Amygdala (tissue), 56 donors: ENCODE measurements around the gene MAN2B2.
A peak's percentile ranks its signal among the peaks of the same experiment; 100 is the strongest.
"Not testable (repeated sequence)": the region's sequence is repeated elsewhere in the genome, so short reads cannot be mapped to it uniquely, and the experiment has no call there.

ENCODE experiments used
- DNase-seq, 56 donors: peaks; one replicate each; lab custom pipeline; 2025; lab: John Stamatoyannopoulos, UW

Gene MAN2B2

DNA sequence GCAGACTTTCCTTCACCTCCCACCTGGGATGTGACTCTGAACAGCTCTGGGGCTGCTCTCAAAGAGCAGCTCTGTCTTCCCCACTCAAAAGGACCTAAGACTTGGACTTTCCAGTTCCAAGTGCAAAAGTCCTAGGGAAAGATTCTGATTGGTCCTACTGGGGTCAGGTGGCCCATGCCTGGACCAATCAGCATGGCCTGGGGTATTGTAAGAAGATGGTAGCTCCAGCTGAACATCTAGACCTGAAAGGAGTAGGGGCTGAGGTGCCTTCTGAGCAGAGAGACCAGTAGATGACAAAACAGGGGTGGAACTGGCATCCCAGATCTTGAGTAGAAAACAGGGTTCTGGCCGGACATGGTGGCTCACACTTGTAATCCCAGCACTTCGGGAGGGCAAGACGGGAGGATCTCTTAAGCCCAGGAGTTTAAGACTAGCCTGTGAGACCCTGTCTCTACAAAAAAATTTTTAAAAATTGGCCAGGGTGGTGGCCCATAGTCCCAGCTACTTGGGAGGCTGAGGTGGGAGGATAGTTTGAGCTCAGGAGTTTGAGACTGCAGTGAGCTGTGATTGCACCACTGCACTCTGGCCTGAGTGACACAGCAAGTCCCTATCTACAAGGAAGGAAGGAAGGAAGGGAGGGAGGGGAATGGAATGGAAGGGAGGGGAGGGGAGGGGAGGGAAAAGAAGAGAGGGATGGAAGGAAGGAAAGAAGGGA lies 38.1 kb downstream of the MAN2B2 start:
- DNase-seq: no peak

DNA sequence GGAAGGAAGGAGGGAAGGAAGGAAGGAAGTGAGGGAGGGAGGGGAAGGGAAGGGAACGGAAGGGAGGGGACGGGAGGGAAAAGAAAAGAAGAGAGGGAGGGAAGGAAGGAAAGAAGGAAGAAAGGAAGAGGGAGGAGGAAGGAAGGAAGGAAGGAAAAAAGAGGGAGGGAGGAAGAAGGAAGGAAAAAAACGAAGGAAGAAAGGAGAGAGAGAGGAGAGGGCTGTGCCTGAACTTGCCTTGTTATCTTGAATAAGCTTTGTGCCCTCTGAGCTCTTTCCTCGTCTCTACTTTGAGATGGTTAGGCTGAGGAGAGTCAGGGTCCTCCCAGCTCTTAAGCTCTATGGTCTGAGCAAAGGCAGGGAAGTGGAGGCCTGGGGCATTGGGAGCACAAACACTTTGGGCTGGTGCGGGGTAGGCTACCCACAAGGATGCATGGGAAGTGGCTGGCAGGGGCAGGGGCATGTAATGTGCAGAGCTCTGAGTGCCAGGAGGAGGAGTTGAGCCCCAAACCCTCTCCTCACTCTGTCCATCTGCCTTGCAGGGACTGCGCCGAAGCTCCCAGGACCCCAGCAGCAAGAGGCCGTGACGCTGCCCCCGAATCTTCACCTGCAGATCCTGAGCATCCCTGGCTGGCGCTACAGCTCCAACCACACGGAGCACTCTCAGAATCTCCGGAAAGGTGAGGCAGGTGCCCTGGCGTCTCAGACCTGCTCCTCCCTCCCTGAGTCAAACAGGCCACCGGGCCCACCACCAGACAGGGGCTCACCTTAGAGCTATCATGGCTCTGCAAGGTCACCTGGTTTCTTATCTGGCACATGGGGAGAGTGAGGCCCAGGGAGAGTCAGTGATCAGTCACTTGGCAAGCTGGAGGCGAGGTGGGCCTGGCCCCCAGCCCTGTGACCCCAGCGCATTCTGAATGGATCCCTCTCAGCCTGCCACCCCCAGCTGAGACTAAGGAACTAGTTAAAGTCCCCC lies 39.0 kb downstream of the MAN2B2 start:
- DNase-seq: no peak

DNA sequence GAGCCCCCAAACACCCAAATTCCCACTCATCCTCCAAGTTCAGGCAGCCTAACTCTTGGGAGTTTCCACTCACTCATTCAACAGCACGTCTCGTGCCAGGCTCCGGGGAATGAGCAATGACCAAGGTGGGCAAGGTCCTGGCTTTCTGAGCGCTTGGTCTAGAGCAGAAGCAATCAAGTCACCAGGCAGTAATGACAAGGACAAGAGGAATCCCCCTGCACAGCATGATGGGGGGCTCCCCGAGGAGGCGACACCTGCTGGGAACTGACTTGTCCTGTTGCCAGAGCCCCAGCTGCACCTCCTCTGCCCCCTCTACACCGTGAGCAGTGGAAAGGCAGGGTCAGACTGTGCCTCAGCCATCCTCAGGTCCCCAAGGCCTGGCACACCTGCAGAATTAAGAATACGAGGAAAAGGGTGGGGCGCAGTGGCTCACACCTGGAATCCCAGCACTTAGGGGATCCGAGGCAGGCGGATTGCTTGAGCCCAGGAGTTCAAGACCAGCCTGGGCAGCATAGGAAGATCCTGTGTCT lies 39.8 kb downstream of the MAN2B2 start:
- DNase-seq: no peak

DNA sequence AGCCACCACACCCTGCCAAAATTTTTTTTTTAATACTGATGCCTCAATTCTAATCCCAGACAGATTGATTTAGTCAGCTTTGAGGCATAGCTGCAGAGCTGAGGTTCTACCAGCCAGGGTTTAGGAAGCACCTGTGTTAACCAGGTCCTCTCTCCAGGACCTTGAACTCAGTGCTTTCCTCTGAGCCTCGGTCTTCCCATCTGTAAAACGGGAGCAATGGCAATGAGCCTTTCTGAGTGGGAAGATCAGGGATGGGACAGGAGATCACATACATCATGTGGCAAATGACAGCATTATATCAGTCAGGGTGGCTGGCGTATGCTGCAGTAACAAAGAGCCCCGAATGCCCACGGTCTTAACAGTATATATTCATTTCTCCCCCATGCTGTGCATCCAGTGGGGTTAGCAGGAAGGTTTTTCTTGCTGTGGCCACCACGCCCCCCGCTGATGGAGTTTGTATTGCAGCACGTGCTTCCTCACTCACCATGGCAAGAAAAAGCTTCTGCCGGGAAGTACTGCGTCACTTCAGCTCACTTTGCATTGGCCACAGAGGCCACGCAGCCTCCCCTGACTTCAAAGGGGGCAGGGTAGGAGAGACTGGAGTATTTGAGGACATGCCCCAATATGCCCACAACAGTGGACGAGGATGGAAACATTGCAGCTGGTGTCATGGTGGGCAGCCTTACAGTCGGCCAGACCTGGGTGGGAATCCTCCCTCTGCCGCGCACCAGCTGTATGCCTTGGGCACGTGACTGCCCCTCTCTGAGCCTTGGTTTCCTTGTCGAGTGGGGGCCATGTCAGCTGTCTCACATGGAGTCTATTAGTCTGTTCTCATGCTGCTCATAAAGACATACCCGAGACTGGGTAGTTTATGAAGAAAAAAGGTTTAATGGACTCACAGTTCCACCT lies 41.4 kb downstream of the MAN2B2 start:
- DNase-seq: no peak

DNA sequence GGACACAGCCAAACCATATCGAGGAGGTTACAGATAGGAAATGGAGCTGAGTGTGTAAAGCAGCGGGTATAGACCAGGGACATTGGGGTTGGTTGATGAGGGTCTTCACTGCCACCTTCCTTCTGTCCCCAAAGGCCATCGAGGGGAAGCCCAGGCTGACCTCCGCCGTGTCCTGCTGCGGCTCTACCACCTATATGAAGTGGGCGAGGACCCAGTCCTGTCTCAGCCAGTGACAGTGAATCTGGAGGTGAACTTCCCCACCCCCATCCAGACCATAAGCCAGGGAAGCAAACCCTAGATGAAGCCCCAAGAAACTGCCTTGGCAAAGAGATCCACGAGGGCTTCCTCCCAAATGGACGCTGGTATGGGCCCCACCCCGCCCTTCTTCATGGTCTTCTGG lies 42.3 kb downstream of the MAN2B2 start:
- DNase-seq: no peak

DNA sequence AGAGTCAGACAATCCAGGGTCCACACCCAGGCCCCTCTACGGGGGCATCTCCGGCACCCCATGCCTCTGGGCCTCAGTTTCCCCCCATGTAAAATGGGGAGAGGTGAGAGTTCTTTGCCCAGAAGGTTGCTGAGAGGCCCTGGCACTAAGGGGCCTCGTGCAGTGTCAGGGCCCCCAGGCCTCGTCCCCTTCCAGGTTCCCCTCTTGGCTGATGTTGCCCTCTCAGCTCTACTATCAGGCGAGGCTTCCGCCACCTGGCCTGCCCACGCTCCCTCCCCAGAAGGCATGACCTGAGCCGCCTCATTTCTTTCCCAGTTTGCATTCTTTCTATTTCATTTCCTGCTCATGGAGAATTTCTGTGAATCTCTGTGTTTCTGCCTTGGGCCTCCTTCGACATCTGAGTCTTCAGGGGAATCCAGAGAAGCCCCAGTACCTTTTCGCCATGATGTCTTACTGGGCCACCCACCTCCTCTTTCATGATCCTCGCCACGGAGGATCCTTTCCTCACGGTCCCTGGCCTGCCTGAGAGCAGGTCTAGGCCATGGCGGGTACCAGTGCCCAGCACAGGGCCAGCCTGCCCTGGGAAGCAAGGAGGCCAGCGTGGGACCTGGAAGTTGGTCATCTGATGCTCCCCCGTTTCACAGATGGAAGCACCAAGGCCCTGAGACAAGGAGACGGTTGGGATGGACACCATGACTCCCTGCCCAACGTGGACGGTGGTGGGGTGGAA lies 43.6 kb downstream of the MAN2B2 start:
- no peak for DNase-seq

DNA sequence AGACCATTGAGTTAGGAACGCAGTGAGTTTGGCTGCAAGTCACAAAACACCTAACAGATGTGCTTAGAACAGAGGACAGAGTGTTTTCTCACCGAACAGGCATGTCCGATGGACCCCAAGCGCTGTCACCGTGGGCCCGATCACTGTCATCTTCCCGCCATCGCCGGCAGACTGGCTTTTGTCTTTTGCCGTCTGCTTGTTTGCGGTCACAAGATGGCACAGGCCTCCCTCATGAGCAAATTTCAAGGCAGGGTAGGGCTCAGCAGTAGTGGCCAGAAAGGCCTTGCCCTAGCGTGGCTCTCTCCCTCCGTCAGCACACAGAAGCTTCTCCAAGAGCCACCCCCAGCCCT lies 44.1 kb downstream of the MAN2B2 start:
- no peak for DNase-seq

DNA sequence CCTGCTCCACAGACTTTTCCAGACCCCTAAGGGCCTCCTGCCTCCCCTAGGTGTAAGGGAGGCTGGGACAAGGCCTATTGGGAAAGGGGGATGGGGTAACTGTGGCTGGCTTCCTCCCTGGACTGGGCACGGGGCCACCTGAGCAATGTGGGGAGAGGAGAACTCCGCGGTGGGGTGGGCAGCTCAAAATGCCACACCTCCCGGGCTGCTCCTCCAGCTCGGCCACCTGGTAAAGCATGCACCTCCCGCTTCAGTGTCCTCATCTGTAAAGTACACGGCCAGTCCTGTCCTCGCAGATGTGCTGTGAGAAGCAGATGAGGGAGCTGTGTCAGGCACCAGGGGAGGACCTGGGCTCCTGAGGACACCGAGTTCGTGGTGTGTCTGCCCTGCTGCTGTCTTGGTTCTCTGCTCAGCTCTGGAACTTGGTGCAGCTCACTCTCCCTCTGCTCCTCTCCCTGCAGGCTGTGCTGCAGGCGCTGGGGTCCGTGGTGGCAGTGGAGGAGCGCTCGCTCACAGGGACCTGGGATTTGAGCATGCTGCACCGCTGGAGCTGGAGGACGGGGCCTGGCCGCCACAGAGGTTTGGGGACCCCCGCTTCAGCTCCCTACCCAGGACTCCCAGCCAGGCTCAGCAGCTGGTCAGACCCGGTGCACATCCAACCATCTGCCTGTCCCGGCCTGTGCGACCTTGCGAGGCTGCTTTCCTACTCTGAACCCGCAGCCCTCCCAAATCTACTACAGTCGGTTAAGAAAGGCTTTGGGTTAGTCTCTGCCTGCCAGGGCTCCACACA lies 44.7 kb downstream of the MAN2B2 start:
- DNase-seq: no peak

DNA sequence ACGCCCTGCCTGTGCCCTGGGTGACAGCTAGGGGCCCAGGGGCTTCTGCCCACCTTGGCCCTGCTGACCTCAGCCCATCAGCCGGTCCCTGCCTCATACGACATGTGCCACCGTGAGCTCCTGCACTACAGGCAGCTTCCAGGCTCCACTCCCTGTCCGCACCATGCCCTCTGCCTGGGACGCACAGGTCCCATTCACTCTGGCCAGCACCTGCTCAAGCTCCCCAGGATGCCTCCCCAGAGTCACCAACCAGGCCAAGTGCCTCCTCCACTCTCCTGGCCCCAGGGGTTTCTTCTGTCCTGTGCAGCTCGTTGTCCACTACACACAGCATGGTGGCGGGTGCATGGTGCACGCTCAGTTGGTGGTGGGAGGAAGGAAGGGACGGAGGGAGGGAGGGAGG lies 45.3 kb downstream of the MAN2B2 start:
- no peak for DNase-seq

DNA sequence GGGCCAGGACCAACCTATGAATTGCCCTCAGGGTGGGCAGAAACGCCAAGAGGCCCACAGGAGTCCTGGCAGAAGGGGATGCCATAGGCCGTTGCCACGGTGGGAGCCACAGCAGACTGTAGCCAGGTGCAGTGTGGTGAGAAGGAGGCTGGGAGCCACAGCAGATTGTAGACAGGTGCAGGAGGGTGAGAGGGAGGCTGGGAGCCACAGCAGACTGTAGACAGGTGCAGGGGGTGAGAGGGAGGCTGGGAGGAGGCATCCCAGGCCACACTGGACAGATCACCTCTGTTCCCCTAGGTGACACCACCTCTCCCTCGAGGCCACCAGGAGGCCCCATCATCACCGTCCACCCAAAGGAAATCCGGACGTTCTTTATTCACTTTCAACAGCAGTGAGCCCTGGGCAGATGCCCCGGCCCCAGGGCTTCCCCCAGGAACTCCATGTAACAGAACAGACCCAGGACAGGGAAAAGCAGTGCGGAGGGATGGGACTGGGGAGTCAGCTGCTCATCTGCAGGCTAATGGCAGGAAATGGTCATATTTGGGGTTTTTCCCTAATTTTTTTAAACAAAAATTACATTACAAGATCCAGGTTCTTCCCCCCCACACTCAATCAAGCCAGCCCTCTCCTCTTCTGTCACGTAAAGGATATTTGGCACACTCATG lies 46.0 kb downstream of the MAN2B2 start:
- no peak for DNase-seq

DNA sequence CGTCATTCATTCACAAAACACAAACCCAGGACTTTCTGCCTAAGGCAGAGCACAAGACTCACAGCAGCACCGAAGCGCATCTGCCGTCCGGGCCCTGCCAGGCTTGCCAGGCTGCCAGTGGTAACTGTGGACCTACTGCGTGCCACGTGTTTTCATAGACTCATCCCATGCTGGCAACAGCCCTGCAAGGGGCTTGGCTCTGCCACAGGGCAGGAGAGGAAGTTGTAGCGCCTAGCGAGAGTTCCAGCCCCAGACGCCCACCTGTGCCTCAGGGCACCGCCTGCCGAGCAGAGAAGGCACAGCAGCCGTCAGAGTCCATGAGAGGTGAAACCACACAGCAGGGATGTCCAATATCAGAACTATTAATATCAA lies 46.6 kb downstream of the MAN2B2 start:
- no peak for DNase-seq

DNA sequence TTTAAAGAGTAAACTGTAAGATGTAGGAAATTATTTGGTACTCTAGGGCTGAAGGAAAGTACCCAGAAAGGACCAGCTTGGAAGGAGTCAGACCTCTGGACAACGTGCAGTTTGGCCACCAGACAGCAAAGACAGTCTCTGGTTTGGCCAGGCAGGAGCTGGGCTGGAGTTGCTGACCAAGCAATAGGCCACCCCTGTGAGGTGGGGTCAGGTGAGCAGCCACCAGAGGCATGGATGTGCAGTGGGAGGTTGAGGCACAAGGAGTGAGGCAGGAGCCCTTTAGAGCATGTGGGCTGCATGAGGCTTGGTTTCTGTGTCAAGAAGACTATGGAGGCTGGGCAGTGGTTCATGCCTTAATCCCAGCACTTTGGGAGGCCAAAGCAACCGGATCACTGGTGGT lies 47.8 kb downstream of the MAN2B2 start:
- no peak for DNase-seq

DNA sequence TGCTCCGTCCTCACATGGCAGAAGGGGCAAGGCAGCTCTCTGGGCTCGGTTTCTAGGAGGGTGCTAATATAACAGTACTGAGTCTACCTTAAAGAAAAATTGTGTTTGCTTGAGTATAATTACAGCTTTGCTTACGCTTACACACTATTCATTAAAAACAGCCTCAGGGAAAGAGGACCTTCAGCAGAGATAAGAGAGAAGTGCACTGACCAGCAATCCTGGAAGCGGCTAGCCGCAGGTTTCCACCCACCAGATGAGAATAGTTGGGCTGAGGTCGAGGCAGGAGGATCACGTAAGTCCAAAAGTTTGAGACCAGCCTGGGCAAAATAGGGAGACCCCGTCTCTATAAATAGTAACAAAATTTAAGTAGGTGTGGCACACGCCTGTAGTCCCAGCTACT lies 50.3 kb downstream of the MAN2B2 start:
- DNase-seq: no peak

DNA sequence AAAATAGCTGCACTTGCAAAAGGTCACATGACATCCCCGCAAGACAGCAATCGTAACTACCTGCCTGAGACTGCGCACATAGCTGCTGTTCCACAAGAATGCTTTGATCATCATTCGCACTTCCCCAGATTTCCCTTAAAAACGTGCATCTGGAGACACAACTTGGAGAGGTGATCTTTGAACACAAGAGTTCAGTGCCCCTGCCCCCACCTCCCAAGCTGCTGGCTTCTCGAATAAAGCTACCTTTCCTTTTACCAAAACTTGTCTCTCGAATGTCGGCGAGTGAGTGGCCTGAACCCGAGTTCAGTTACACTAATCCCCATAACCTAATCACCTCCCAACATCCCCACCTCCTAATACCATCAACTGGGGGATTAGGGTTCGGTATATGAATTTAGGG lies 51.1 kb downstream of the MAN2B2 start:
- DNase-seq: no peak

DNA sequence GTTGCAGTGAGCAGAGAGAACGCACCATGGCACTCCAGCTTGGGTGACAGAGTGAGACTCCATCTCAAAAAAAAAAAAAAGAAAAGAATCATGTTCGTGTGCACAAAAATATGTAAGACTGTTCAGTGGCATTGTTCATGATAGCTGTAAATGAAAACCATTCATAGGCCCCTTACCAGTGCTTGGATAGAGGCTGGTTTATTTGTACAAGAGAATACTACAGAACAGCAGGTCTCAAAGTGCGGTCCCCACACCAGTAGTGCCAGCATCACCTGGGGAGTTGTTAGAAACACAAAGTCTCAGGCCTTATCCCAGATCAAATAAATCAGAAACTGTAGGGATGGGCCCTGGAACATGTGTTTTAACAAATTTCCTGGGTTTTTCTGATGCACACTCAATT lies 52.8 kb downstream of the MAN2B2 start:
- no peak for DNase-seq

DNA sequence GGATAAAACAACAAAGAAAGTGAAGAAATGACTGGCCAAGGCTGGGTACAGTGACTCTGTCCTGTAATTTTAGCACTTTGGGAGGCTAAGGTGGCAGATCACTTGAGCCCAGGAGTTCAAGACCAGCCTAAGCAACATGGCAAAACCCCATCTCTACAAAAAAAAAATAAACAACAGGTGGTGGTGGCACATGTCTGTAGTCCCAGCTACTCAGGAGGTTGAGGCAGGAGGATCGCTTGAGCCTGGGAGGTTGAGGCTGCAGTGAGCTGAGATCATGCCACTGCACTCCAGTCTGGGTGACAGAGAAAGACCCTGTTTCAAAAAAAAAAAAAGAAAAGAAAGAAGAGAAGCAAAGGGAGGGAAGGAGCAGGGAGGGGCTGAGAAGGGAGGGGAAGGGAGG lies 53.5 kb downstream of the MAN2B2 start:
- DNase-seq: not testable (repeated sequence)

DNA sequence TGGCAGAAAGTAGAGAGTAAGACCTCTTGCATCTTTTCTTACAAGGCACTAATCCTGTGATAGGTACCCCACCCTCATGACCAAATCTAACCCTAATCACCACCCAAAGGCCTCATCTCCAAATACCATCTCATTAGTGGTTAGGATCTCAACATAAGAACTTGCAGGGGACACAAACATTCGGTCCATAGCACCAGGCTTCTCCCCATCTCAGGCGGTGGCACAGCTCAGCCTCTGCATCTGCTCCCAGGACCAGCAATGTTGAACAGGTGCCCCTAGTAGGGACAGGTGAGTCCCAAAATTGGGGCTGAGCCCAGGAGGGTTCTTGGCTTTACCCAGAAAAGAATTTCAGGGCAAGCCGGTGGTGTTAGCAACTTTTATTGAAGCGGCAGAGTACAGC lies 57.1 kb downstream of the MAN2B2 start:
- DNase-seq: no peak

DNA sequence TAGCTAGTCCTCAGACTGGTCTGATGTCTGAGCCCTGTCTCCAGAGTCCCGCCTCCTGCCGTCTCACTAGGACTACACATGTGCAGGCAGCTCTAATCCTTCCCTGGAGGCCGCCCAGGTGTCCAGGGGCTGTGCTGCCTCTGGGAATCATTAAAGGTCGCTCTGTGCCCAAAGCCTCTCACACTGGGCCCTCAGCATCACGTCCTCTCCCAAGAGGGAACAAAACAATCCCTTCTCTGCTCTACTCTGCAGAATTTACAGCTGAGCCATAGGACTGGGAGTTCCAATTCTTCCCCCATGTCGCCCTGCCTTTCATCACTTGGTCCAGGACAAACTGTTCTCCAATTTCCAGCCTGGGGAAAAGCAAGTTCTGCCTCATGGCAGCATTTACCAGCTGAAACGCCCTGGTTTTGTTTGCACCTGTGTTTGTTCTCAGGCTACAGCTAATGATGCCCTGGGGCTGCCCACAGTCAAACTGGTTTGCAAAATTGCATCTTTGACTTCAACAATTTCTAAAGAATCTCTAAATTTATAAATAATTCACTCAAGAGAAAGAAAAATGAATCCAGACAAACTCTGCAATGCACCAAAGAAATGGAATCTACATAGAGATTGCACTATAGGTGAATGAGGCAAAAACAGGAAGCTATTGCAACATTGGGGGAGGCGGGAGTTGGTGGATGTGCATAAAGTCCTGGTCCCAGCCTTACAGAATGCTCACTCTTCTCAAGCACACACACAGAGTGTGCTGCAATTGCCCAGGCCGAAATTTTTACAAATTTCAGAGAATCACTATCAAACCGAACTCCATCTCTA lies 58.3 kb downstream of the MAN2B2 start:
- DNase-seq: peak in 1 of 56 donors; percentile 3
